GOT3 (cell line): ENCODE results near the gene PRIM1.
"Not testable (repeated sequence)": the region's sequence is repeated elsewhere in the genome, so short reads cannot be mapped to it uniquely, and the experiment has no call there.

Experiments
- DNase-seq: peaks from one replicate; lab custom pipeline; 2025; ENCODE audit warnings: mixed read lengths; lab: John Stamatoyannopoulos, UW

Gene PRIM1

GRCh38 chr12:56716933-56717880, 34.9 kb downstream of the PRIM1 start:
- DNase-seq = no peak

GRCh38 chr12:56716458-56716857, 35.7 kb downstream of the PRIM1 start:
- DNase-seq = no peak

GRCh38 chr12:56715798-56716197, 36.3 kb downstream of the PRIM1 start:
- DNase-seq = no peak

GRCh38 chr12:56714431-56714929, 37.6 kb downstream of the PRIM1 start:
- DNase-seq = no peak

GRCh38 chr12:56713345-56713744, 38.8 kb downstream of the PRIM1 start:
- DNase-seq = no peak

GRCh38 chr12:56709759-56710376, 42.3 kb downstream of the PRIM1 start:
- no peak for DNase-seq

GRCh38 chr12:56704522-56704921, 47.6 kb downstream of the PRIM1 start:
- not testable (repeated sequence) for DNase-seq

GRCh38 chr12:56699020-56699661, 53.0 kb downstream of the PRIM1 start:
- DNase-seq = no peak

- no peak for DNase-seq
Measured at GRCh38 chr12:56695327-56696101, 56.6 kb downstream of the PRIM1 start.

- DNase-seq = no peak
Measured at GRCh38 chr12:56694161-56694560, 58.0 kb downstream of the PRIM1 start.

GRCh38 chr12:56688846-56689109, 63.3 kb downstream of the PRIM1 start:
- DNase-seq = no peak

GRCh38 chr12:56688129-56688845, 63.8 kb downstream of the PRIM1 start, which contains the start of gene PTGES3:
Gene PTGES3, minus strand, starts transcription at chr12:56688284. Its CDS starts 285 bp downstream, at chr12:56687999.
- DNase-seq = peak; percentile 88

GRCh38 chr12:56687223-56688128, 64.6 kb downstream of the PRIM1 start:
- DNase-seq = no peak

- no peak for DNase-seq
Measured at GRCh38 chr12:56684745-56685359, 67.3 kb downstream of the PRIM1 start.

GRCh38 chr12:56682323-56682722, 69.8 kb downstream of the PRIM1 start:
- no peak for DNase-seq
